Erythroblast (primary cell): ENCODE measurements around the gene TMBIM1.

Source experiments
- GATA1 ChIP-seq: IDR thresholded peaks from 2 replicates; pipeline ENCODE4 v1.6.1; 2011; ENCODE audit warnings: low read depth, mild to moderate bottlenecking, control low read depth, low read length, moderate library complexity
- POLR2A ChIP-seq: IDR thresholded peaks from 2 replicates; pipeline ENCODE4 v1.6.1; 2011; ENCODE audit warnings: mild to moderate bottlenecking, low read length

DNA sequence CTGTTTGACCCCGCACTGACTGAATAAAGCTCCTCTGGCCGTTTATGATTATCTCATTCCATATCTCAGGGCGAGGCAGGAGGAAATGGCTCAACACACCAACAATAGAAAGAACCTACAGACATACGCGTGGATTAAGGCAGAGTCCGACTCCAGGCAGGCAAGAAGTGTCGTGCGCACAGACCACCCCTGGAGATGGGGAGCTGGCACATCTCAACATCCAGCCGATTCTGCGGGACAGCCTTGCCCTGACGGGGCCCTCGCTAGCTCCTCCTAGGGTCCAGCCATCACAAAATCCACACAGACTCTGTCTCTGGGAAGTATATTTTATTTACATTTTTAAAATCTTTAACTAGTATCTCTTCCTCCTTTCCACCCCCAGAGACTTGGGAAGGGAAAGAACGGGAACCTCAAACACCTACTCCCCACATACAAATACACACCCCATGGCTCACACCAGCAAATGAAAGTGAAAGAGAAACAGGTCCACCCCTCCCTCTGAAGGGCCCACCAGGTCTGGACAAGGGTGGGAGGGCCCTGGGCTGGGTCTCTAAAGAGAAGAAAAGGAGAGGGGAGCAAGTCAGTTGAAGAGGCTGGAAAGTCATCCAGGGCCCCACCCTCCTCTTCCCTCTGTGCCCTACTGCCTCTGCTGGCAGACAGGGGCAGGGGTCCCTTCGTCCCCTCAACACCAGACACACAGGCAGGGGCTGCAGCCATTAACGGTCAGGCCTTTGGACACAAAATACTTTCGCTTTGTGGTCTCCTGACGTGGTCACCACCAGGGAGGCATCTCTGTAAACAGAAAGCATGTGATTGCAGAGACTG lies 28.3 kb downstream of the TMBIM1 start:
- TF ChIP-seq POLR2A, result no peak
- TF ChIP-seq GATA1, result no peak
